SU-DHL-6 (cell line): ENCODE data around the gene ZSWIM4.

Source experiments
- H2AFZ ChIP-seq: fragments of 200-600 bp; sonication (generic); 2 replicates; pipeline ENCODE4 v1.6.1; 2014; ENCODE audit warnings: low read depth, mild to moderate bottlenecking, moderate library complexity, mixed read lengths, antibody characterized with exemption, low read length; ENCODE audit not compliant: severe bottlenecking
- H3F3A ChIP-seq: fragments of 200-600 bp; shearing (Covaris generic); 2 replicates; pipeline ENCODE4 v1.6.0; 2016; ENCODE audit warnings: antibody characterized with exemption, mild to moderate bottlenecking; ENCODE audit not compliant: insufficient read depth
- H3K27ac ChIP-seq: fragments of 200-600 bp; sonication (generic); 2 replicates; pipeline ENCODE4 v1.5.1; 2016; ENCODE audit warnings: low read depth, mild to moderate bottlenecking, low read length, moderate library complexity, mixed read lengths
- H3K27me3 ChIP-seq: fragments of 200-600 bp; sonication (generic), shearing (Covaris generic); 2 replicates; pipeline ENCODE4 v1.6.0; 2014; ENCODE audit warnings: mild to moderate bottlenecking, low read length
- H3K36me3 ChIP-seq: fragments of 200-600 bp; sonication (generic); 2 replicates; pipeline ENCODE4 v1.6.1; 2014; ENCODE audit warnings: mild to moderate bottlenecking, low read length, mixed read lengths
- H3K4me2 ChIP-seq: fragments of 300-600, 200-600 bp; shearing (Covaris generic), sonication (generic); 2 replicates; pipeline ENCODE4 v1.6.0; 2014; ENCODE audit warnings: low read length, low read depth, mild to moderate bottlenecking; ENCODE audit not compliant: poor library complexity, severe bottlenecking
- H3K4me3 ChIP-seq: fragments of 200-600 bp; sonication (generic); 2 replicates; pipeline ENCODE4 v1.5.1; 2014; ENCODE audit warnings: antibody characterized with exemption, low read length, mild to moderate bottlenecking, mixed read lengths; ENCODE audit not compliant: insufficient read depth, poor library complexity, severe bottlenecking
- H3K79me2 ChIP-seq: fragments of 200-600 bp; sonication (generic); 2 replicates; pipeline ENCODE4 v1.6.1; 2014; ENCODE audit warnings: mild to moderate bottlenecking, low read length, moderate library complexity; ENCODE audit not compliant: insufficient read depth
- H3K9ac ChIP-seq: fragments of 200-600 bp; sonication (generic); 2 replicates; pipeline ENCODE4 v1.7.0; 2014; ENCODE audit warnings: mild to moderate bottlenecking, low read length
- H3K9me2 ChIP-seq: fragments of 200-600 bp; sonication (generic); replicated peaks from 2 replicates; pipeline ENCODE4 v1.6.1; 2014; ENCODE audit warnings: low read length; ENCODE audit not compliant: insufficient read depth
- H3K9me3 ChIP-seq: fragments of 200-600 bp; sonication (generic); 2 replicates; pipeline ENCODE4 v1.6.1; 2014; ENCODE audit warnings: low read length, mixed read lengths; ENCODE audit not compliant: insufficient read depth
- H4K20me1 ChIP-seq: fragments of 200-600 bp; sonication (generic); 2 replicates; pipeline ENCODE4 v1.6.1; 2014; ENCODE audit warnings: low read depth, mild to moderate bottlenecking, antibody characterized with exemption, low read length, moderate library complexity, mixed read lengths
- EZH2phosphoT487 ChIP-seq: fragments of 200-600 bp; sonication (generic), shearing (Covaris generic); conservative IDR thresholded peaks from 2 replicates; pipeline ENCODE4 v1.6.1; 2018; ENCODE audit warnings: mild to moderate bottlenecking, antibody characterized with exemption, low read length, moderate library complexity, mixed read lengths
- TF ChIP-seq, protein P1 (sequence below): fragments of 200-600 bp; sonication (generic); IDR thresholded peaks from one replicate; pipeline ENCODE4 v1.5.1; 2017; ENCODE audit warnings: antibody characterized with exemption, mild to moderate bottlenecking, low read length, moderate library complexity; ENCODE audit not compliant: insufficient read depth, poor library complexity, severe bottlenecking

The ZSWIM4 gene

DNA sequence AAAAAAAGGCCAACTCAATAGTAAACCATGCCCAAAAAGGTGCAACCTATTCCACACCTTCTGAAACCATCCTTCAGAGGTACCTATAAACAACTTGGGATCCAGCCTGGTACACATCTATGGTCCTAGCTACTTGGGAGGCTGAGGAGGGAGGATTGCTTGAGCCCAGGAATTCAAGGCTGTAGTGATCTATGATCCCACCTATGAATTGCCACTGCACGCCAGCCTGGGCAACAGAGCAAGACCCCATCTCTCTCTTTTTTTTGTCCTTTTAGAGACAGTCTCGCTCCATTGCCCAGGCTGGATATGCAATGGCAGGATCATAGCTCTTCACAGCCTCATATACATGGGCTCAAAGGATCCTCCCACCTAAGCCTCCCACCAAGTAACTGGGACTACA, 26.0 kb downstream of the ZSWIM4 start:
- H3K27ac ChIP-seq = no peak overlapping the region
- no peaks in the 10 kb centered on the region for H3K9me2 ChIP-seq
- no peaks in the 10 kb centered on the region for H4K20me1 ChIP-seq
- no peaks in the 10 kb centered on the region for H3K9me3 ChIP-seq
- no peaks in the 10 kb centered on the region for H3K79me2 ChIP-seq
- TF ChIP-seq, protein P1, sequence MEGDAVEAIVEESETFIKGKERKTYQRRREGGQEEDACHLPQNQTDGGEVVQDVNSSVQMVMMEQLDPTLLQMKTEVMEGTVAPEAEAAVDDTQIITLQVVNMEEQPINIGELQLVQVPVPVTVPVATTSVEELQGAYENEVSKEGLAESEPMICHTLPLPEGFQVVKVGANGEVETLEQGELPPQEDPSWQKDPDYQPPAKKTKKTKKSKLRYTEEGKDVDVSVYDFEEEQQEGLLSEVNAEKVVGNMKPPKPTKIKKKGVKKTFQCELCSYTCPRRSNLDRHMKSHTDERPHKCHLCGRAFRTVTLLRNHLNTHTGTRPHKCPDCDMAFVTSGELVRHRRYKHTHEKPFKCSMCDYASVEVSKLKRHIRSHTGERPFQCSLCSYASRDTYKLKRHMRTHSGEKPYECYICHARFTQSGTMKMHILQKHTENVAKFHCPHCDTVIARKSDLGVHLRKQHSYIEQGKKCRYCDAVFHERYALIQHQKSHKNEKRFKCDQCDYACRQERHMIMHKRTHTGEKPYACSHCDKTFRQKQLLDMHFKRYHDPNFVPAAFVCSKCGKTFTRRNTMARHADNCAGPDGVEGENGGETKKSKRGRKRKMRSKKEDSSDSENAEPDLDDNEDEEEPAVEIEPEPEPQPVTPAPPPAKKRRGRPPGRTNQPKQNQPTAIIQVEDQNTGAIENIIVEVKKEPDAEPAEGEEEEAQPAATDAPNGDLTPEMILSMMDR = no peak
- TF ChIP-seq EZH2phosphoT487 = no peak
- no peak overlapping the region for H3K4me2 ChIP-seq
- H3K9ac ChIP-seq = no peak overlapping the region
- no peak overlapping the region for H3K4me3 ChIP-seq
- no peak overlapping the region for H2AFZ ChIP-seq
- no peaks in the 10 kb centered on the region for H3F3A ChIP-seq
- no peaks in the 10 kb centered on the region for H3K36me3 ChIP-seq
- H3K27me3 ChIP-seq = no peaks in the 10 kb centered on the region

DNA sequence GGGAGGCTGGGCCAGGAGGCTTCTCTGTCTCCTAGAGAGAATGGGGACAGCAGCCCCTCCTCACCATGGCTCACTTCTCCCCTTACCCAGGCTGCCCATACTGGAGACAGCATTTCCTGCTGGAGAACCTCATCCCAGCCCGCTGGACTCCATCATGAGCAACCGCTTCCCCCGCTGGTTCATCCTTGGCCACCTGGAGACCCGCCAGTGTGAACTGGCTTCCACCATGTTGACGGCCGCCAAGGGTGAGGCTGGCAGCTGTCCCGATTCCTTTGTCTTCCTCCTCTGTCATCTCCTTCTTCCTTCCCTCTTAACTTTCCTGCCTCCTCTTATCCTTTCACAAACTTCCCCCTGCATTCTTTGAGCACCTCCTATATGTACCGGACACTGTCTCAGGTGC, 28.0 kb downstream of the ZSWIM4 start:
- no peak for TF ChIP-seq EZH2phosphoT487
- TF ChIP-seq, protein P1 = no peak
- H2AFZ ChIP-seq = no peak overlapping the region
- no peaks in the 10 kb centered on the region for H3K79me2 ChIP-seq
- no peak overlapping the region for H3K4me2 ChIP-seq
- no peak overlapping the region for H3K4me3 ChIP-seq
- H3K27me3 ChIP-seq = no peaks in the 10 kb centered on the region
- no peaks in the 10 kb centered on the region for H3K9me3 ChIP-seq
- H3K9ac ChIP-seq = no peak overlapping the region
- H3K36me3 ChIP-seq = no peaks in the 10 kb centered on the region
- H3K9me2 ChIP-seq = no peaks in the 10 kb centered on the region
- no peaks in the 10 kb centered on the region for H4K20me1 ChIP-seq
- no peaks in the 10 kb centered on the region for H3F3A ChIP-seq
- H3K27ac ChIP-seq = no peak overlapping the region

DNA sequence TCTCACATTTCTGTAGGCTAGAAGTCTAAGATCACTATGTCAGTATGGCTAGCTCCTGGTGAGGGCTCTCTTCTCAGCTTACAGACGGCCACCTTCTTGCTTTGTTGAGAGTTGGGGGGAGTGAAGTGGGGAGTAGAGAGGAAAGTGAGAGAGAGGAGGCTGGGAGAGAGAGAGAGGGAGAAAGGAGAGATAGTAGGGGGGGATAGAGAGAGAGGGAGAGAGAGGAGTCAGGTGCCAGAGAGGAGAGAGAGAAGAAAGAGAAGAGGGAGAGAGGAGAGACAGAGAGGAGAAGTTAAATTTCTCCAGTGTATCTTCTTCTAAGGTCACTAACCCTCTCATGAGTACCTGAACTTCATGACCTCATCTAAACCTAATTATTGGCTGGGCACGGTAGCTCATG, 28.7 kb downstream of the ZSWIM4 start:
- Histone ChIP-seq H3K27me3 (no peaks in the 10 kb centered on the region), H3K27ac (no peak overlapping the region), H4K20me1 (no peaks in the 10 kb centered on the region), H3K4me3 (no peak overlapping the region), H3K36me3 (no peaks in the 10 kb centered on the region), H3K79me2 (no peaks in the 10 kb centered on the region), H3K4me2 (no peak overlapping the region), H3K9me2 (no peaks in the 10 kb centered on the region), H2AFZ (no peak overlapping the region), H3K9ac (no peak overlapping the region), H3F3A (no peaks in the 10 kb centered on the region), H3K9me3 (no peaks in the 10 kb centered on the region)
- TF ChIP-seq, protein P1 = no peak
- TF ChIP-seq EZH2phosphoT487 = no peak

DNA sequence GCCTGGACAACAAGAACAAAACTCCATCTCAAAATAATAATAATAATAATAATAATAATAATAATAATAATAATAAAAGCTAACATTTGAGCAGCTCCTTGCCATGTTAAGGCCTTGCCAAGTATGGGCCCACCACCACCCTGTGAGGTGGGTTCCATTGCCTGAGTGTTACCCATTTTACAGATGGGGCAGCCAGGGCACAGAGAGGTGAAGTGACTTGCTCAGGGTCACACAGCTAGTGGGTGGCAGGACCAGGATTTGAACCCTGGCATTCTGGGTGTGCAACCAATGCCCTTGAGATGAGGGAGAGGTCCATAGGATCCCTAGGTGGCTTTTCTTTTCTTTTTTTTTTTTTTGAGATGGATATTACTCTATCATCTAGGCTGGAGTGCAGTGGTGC, 29.5 kb downstream of the ZSWIM4 start:
- Histone ChIP-seq H3K27me3 (no peaks in the 10 kb centered on the region), H4K20me1 (no peaks in the 10 kb centered on the region), H2AFZ (no peak overlapping the region), H3F3A (no peaks in the 10 kb centered on the region), H3K27ac (no peak overlapping the region), H3K4me2 (no peak overlapping the region), H3K79me2 (no peaks in the 10 kb centered on the region), H3K36me3 (no peaks in the 10 kb centered on the region), H3K9ac (no peak overlapping the region), H3K9me2 (no peaks in the 10 kb centered on the region), H3K9me3 (no peaks in the 10 kb centered on the region), H3K4me3 (no peak overlapping the region)
- TF ChIP-seq, protein P1 = no peak
- TF ChIP-seq EZH2phosphoT487 = no peak
